Activated naive CD4-positive, alpha-beta T cell treated with anti-CD3 and anti-CD28 coated beads, Interleukin-2, amount 50 U/mL, for 16 hours (primary cell): ENCODE measurements around the gene CHL1.

Source experiments
- DNase-seq: peaks from one replicate; pipeline ENCODE4 v3.0.0-alpha.2; 2020

Gene CHL1

GRCh38 chr3:279325-279724 is 82.8 kb downstream of the CHL1 start:
- DNase-seq = no peak

GRCh38 chr3:280681-281080 is 84.1 kb downstream of the CHL1 start:
- no peak for DNase-seq

GRCh38 chr3:284322-284721 is 87.8 kb downstream of the CHL1 start:
- no peak for DNase-seq

- DNase-seq = no peak
These were observed 91.9 kb downstream of the CHL1 start for GRCh38 chr3:288417-288816.

GRCh38 chr3:291028-291427 is 94.5 kb downstream of the CHL1 start:
- no peak for DNase-seq

- no peak for DNase-seq
These were observed 95.3 kb downstream of the CHL1 start for GRCh38 chr3:291646-292436.

- DNase-seq = no peak
These were observed 97.5 kb downstream of the CHL1 start for GRCh38 chr3:294096-294495.

GRCh38 chr3:294581-294980 is 98.0 kb downstream of the CHL1 start:
- DNase-seq = no peak

GRCh38 chr3:295166-295565 is 98.6 kb downstream of the CHL1 start:
- DNase-seq = no peak

- DNase-seq = no peak
These were observed 101.0 kb downstream of the CHL1 start for GRCh38 chr3:297585-297984.

GRCh38 chr3:299590-300301 is 103.2 kb downstream of the CHL1 start:
- DNase-seq = no peak

GRCh38 chr3:307182-307581 is 110.6 kb downstream of the CHL1 start:
- no peak for DNase-seq

- DNase-seq = no peak
These were observed 112.2 kb downstream of the CHL1 start for GRCh38 chr3:308597-309321.

- DNase-seq = no peak
These were observed 115.7 kb downstream of the CHL1 start for GRCh38 chr3:312160-312733.

- no peak for DNase-seq
These were observed 116.3 kb downstream of the CHL1 start for GRCh38 chr3:312911-313310.

GRCh38 chr3:317012-317411 is 120.4 kb downstream of the CHL1 start:
- DNase-seq = no peak

GRCh38 chr3:318903-319302 is 122.3 kb downstream of the CHL1 start:
- no peak for DNase-seq

GRCh38 chr3:324423-324822 is 127.9 kb downstream of the CHL1 start:
- no peak for DNase-seq

GRCh38 chr3:325495-325894 is 128.9 kb downstream of the CHL1 start:
- no peak for DNase-seq

GRCh38 chr3:330494-331115 is 134.0 kb downstream of the CHL1 start:
- DNase-seq = no peak

GRCh38 chr3:331881-332280 is 135.3 kb downstream of the CHL1 start:
- no peak for DNase-seq

GRCh38 chr3:332701-333100 is 136.1 kb downstream of the CHL1 start:
- DNase-seq = no peak

GRCh38 chr3:335240-335639 is 138.7 kb downstream of the CHL1 start:
- no peak for DNase-seq
